Liver (tissue), 9 donors: ENCODE results near the gene PPM1B. TPM values are rescaled to one million over a fixed set of nuclear protein-coding genes. Genes with fewer than 3 reads are reported as not detected.

ENCODE experiments used
- DNase-seq: peaks from one replicate; pipeline ENCODE4 v3.0.0-alpha.2; 2017; ENCODE audit warnings: low spot score
- H3K27ac ChIP-seq, 2 donors: one replicate each; pipeline ENCODE4 v1.7.0; 2013; ENCODE audit warnings: inconsistent platforms in 2 of 2, low read length in 2 of 2, control low read depth in 1 of 2, low read depth in 1 of 2, mild to moderate bottlenecking in 1 of 2
- H3K27me3 ChIP-seq, 4 donors: one replicate each; pipeline versions ENCODE4 v1.6.1 to v1.7.0; 2013; ENCODE audit warnings: low read length in 3 of 4, inconsistent platforms in 1 of 4, mild to moderate bottlenecking in 1 of 4, moderate library complexity in 1 of 4; ENCODE audit not compliant: control insufficient read depth in 4 of 4, insufficient read depth in 4 of 4
- H3K36me3 ChIP-seq, 4 donors: one replicate each; pipeline versions ENCODE4 v1.6.1 to v1.7.0; 2013; ENCODE audit warnings: low read length in 3 of 4, mild to moderate bottlenecking in 3 of 4, low read depth in 1 of 4, moderate library complexity in 1 of 4; ENCODE audit not compliant: control insufficient read depth in 4 of 4, insufficient read depth in 3 of 4
- H3K4me1 ChIP-seq, 4 donors: one replicate each; pipeline versions ENCODE4 v1.6.1 to v1.7.0; 2013; ENCODE audit warnings: low read length in 3 of 4, mild to moderate bottlenecking in 3 of 4, moderate library complexity in 1 of 4; ENCODE audit not compliant: control insufficient read depth in 4 of 4, insufficient read depth in 4 of 4
- H3K4me3 ChIP-seq, 3 donors: one replicate each; pipeline versions ENCODE4 v1.6.1 to v1.7.0; 2013; ENCODE audit warnings: low read length in 3 of 3, control low read depth in 1 of 3, low read depth in 1 of 3, mild to moderate bottlenecking in 1 of 3
- H3K9ac ChIP-seq, 2 donors: one replicate each; pipeline ENCODE4 v1.7.0; 2013; ENCODE audit warnings: low read length in 2 of 2, mild to moderate bottlenecking in 2 of 2, moderate library complexity in 2 of 2, control low read depth in 1 of 2, low read depth in 1 of 2
- H3K9me3 ChIP-seq, 4 donors: one replicate each; pipeline versions ENCODE4 v1.6.1 to v1.7.0; 2013; ENCODE audit warnings: low read length in 3 of 4; ENCODE audit not compliant: control insufficient read depth in 4 of 4
- ATF3 ChIP-seq: IDR thresholded peaks from 2 replicates; pipeline ENCODE4 v1.6.1; 2016; ENCODE audit warnings: antibody characterized with exemption
- CTCF ChIP-seq: fragments of 150-350 bp; IDR thresholded peaks from 2 replicates; pipeline ENCODE4 v1.5.1; 2017; ENCODE audit warnings: improper control_type of control experiment, low read depth, low read length; ENCODE audit not compliant: missing input control
- EGR1 ChIP-seq, 2 donors: IDR thresholded peaks; 2 replicates each; pipeline ENCODE4 v1.6.1; 2016 to 2018; ENCODE audit warnings: antibody characterized with exemption in 2 of 2, low read depth in 2 of 2
- FOXA1 ChIP-seq: IDR thresholded peaks from 2 replicates; pipeline ENCODE4 v1.6.1; 2016; ENCODE audit warnings: antibody characterized with exemption
- FOXA2 ChIP-seq: IDR thresholded peaks from 2 replicates; pipeline ENCODE4 v1.6.1; 2016; ENCODE audit warnings: antibody characterized with exemption
- GABPA ChIP-seq, 2 donors: IDR thresholded peaks in 1 of 2; conservative IDR thresholded peaks in 1 of 2; 2 replicates each; pipeline ENCODE4 v1.6.1; 2016; ENCODE audit warnings: antibody characterized with exemption in 2 of 2, mild to moderate bottlenecking in 1 of 2, moderate library complexity in 1 of 2
- HNF4A ChIP-seq, 2 donors: conservative IDR thresholded peaks; 2 replicates each; pipeline ENCODE4 v1.6.1; 2016; ENCODE audit warnings: antibody characterized with exemption in 2 of 2, mild to moderate bottlenecking in 2 of 2
- HNF4G ChIP-seq: IDR thresholded peaks from 2 replicates; pipeline ENCODE4 v1.6.1; 2016; ENCODE audit warnings: antibody characterized with exemption
- JUND ChIP-seq, 2 donors: IDR thresholded peaks; 2 replicates each; pipeline ENCODE4 v1.6.1; 2016; ENCODE audit warnings: antibody characterized with exemption in 2 of 2
- MAX ChIP-seq: IDR thresholded peaks from 2 replicates; pipeline ENCODE4 v1.6.1; 2016; ENCODE audit warnings: antibody characterized with exemption
- NR2F2 ChIP-seq: IDR thresholded peaks from 2 replicates; pipeline ENCODE4 v1.6.1; 2016; ENCODE audit warnings: antibody characterized with exemption
- RAD21 ChIP-seq, 2 donors: IDR thresholded peaks; 2 replicates each; pipeline ENCODE4 v1.6.1; 2016; ENCODE audit warnings: antibody characterized with exemption in 2 of 2, mild to moderate bottlenecking in 2 of 2
- REST ChIP-seq: IDR thresholded peaks from 2 replicates; pipeline ENCODE4 v1.6.1; 2016; ENCODE audit warnings: antibody characterized with exemption, mild to moderate bottlenecking
- TAF1 ChIP-seq: conservative IDR thresholded peaks from 2 replicates; pipeline ENCODE4 v1.6.1; 2016; ENCODE audit warnings: antibody characterized with exemption, mild to moderate bottlenecking
- YY1 ChIP-seq: IDR thresholded peaks from 2 replicates; pipeline ENCODE4 v1.6.1; 2016; ENCODE audit warnings: antibody characterized with exemption, mild to moderate bottlenecking
- ZBTB33 ChIP-seq: IDR thresholded peaks from 2 replicates; pipeline ENCODE4 v1.6.1; 2016; ENCODE audit warnings: antibody characterized with exemption
- WGBS: extraction: QIAGEN DNeasy Blood & Tissue Kit; methylation state at CpG from one replicate; pipeline ENCODE4 v1.1.7; 2013; 5-methylcytosine and 5-hydroxymethylcytosine counted together
- polyA plus RNA-seq, 2 donors: library from polyadenylated mRNA; stranded (reverse) in 1 of 2; unstranded in 1 of 2; fragments of 200-250 nt in 1 of 2; fragments of >200 nt in 1 of 2; fragmentation: Nextera tagmentation in 1 of 2; extraction: Ambion mirVana in 1 of 2; gene quantifications; one replicate each; pipeline versions ENCODE4 v1.2.1 to v1.2.3, GENCODE V29; 2013 to 2015
- total RNA-seq, 2 donors: library from RNA; depleted of rRNA; stranded (reverse); fragments of >200 nt; gene quantifications; one replicate each; pipeline ENCODE4 v1.2.3, GENCODE V29; 2014
- donor health status: healthy.
- donor health status: healthy.
- donor health status: healthy.
- donor health status: healthy.
- donor health status: healthy.

Gene PPM1B
- total and polyA plus RNA-seq, 4 donors = 13.5 to 38.5 (median 30.8) TPM

GRCh38 chr2:44205169-44205568 lies 36.5 kb downstream of the PPM1B start:
- Histone ChIP-seq H3K36me3 (peaks cover 0 to 15% (median 5%) of the 10 kb centered on the region in 4 donors), H3K27ac (no peak overlapping the region), H3K4me1 (no peaks in the 10 kb centered on the region), H3K9me3 (no peaks in the 10 kb centered on the region), H3K27me3 (no peaks in the 10 kb centered on the region), H3K9ac (no peak overlapping the region), H3K4me3 (no peak overlapping the region)
- 86% methylated on average over 1 of the region's 1 CpG for WGBS
- no peak for DNase-seq
- no peak for TF ChIP-seq ATF3
- TF ChIP-seq HNF4A (conservative IDR thresholded peaks at IDR 0.05) = no peak
- no peak for TF ChIP-seq YY1
- no peak for TF ChIP-seq JUND (IDR thresholded peaks at IDR 0.05)
- TF ChIP-seq REST = no peak
- no peak for TF ChIP-seq HNF4G
- no peak for TF ChIP-seq CTCF
- no peak for TF ChIP-seq FOXA2
- no peak for TF ChIP-seq ZBTB33
- no peak for TF ChIP-seq EGR1 (IDR thresholded peaks at IDR 0.05; ENCODE audit: low read depth in 2 of 2)
- TF ChIP-seq GABPA (IDR thresholded peaks at IDR 0.05 in 1 of 2, conservative IDR thresholded peaks at IDR 0.05 in 1 of 2) = no peak

- Histone ChIP-seq H3K4me1 (no peaks in the 10 kb centered on the region), H3K4me3 (no peak overlapping the region), H3K27ac (no peak overlapping the region), H3K9ac (no peak overlapping the region), H3K27me3 (no peaks in the 10 kb centered on the region), H3K9me3 (no peaks in the 10 kb centered on the region), H3K36me3 (peaks cover 3 to 10% (median 6%) of the 10 kb centered on the region in 4 donors)
- no peak for TF ChIP-seq TAF1
- no peak for TF ChIP-seq CTCF
- no peak for TF ChIP-seq YY1
- no peak for TF ChIP-seq JUND (IDR thresholded peaks at IDR 0.05)
- no peak for TF ChIP-seq FOXA1
- no peak for TF ChIP-seq REST
- no peak for TF ChIP-seq MAX
- no peak for TF ChIP-seq RAD21 (IDR thresholded peaks at IDR 0.05)
- no peak for TF ChIP-seq NR2F2
- DNase-seq = no peak
- 98% methylated on average over 2 of the region's 2 CpGs for WGBS
These were observed 38.4 kb downstream of the PPM1B start for GRCh38 chr2:44207102-44207501.
